ENCODE data around the gene FHIT. TPM values are rescaled to one million over a fixed set of nuclear protein-coding genes. Genes with fewer than 3 reads are reported as not detected.

FHIT gene
- total and polyA plus RNA-seq, 2 of the 4 experiments (the other 2 are of a cell fraction) = 0.07 TPM; not detected in 1

DNA sequence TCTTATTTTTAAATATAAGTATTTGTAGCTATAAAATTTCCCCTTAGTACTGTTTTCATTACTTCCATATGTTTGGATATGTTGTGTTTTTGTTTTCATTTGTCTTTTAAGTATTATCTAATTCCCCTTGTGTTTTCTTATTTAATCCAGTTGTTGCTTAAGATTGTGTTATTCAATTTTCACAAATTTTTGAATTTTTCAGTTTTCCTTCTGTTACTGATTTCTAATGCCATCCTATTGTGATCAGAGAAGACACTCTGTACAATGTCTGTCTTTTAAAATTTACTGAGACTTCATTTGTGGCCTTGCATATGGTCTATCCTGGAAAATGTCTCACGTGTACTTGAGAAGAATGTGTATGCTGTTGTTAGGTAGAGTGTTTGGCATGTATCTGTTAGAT is 1405.9 kb downstream of the FHIT start:
- H3K4me3 ChIP-seq (ENCODE audit: insufficient read depth, low read depth, low read length) = no peak overlapping the region
- H3K56ac ChIP-seq (ENCODE audit: extremely low read depth, insufficient read depth, low read length) = no peak overlapping the region
- no peak overlapping the region for H2AK5ac ChIP-seq (ENCODE audit: low read depth, low read length)
- ChIA-PET POLR2A (ENCODE audit: unreplicated experiment) (no interaction called here), CTCF (no interaction called here)
- H4K20me1 ChIP-seq (ENCODE audit: insufficient read depth, low read length) = no peaks in the 10 kb centered on the region
- H3K4me1 ChIP-seq (ENCODE audit: control insufficient read depth, insufficient read depth, low read length) = no peaks in the 10 kb centered on the region; the same call in 1 of the 2 replicates
- no peak overlapping the region for H3K27ac ChIP-seq (ENCODE audit: insufficient read depth, low read length)
- no peak overlapping the region for H3K9ac ChIP-seq (ENCODE audit: low read depth, low read length)
- H3K4ac ChIP-seq (ENCODE audit: low read depth, low read length) = no peak overlapping the region
- H3K36me3 ChIP-seq (ENCODE audit: control insufficient read depth, insufficient read depth, low read length) = no peaks in the 10 kb centered on the region
- H4K8ac ChIP-seq (ENCODE audit: low read depth in 2 of 2, low read length in 2 of 2) = no peak overlapping the region
- intact Hi-C loops (cut with micrococcal nuclease) = no loop called here
- no peak overlapping the region for H3K18ac ChIP-seq (ENCODE audit: low read depth, low read length)
- H3K14ac ChIP-seq (replicated peaks; ENCODE audit: low read depth, low read length) = no peak overlapping the region
- H2BK120ac ChIP-seq (ENCODE audit: low read depth, low read length) = no peak overlapping the region
- H3K4me2 ChIP-seq (ENCODE audit: low read depth, low read length) = no peak overlapping the region
- H3K27me3 ChIP-seq (ENCODE audit: control insufficient read depth, insufficient read depth, low read length) = no peaks in the 10 kb centered on the region
- WGBS, 2 experiments (ENCODE audit: extremely low coverage in 2 of 2, insufficient read length in 1 of 2) = no CpG with 5 or more reads among the region's 1 CpG
- no peak overlapping the region for H4K91ac ChIP-seq (ENCODE audit: insufficient read depth, low read depth, low read length)
- TF ChIP-seq CTCF (conservative IDR thresholded peaks at IDR 0.05; ENCODE audit: low read depth, low read length) (no peak), CEBPB (IDR thresholded peaks at IDR 0.05; ENCODE audit: low read depth, low read length) (no peak), POLR2A (IDR thresholded peaks at IDR 0.05; ENCODE audit: low read depth, low read length) (no peak), MAFK (IDR thresholded peaks at IDR 0.05; ENCODE audit: low read depth, low read length) (no peak), RCOR1 (IDR thresholded peaks at IDR 0.05; ENCODE audit: insufficient replicate concordance, low read length) (no peak), MXI1 (IDR thresholded peaks at IDR 0.05; ENCODE audit: borderline replicate concordance, low read depth, low read length) (no peak), NFE2L2 (IDR thresholded peaks at IDR 0.05; ENCODE audit: low read depth, low read length) (no peak), MAZ (IDR thresholded peaks at IDR 0.05; ENCODE audit: borderline replicate concordance, low read depth, low read length) (no peak), BHLHE40 (IDR thresholded peaks at IDR 0.05; ENCODE audit: low read depth, low read length) (no peak), RAD21 (IDR thresholded peaks at IDR 0.05; ENCODE audit: low read length) (no peak), RFX5 (IDR thresholded peaks at IDR 0.05; ENCODE audit: low read depth, low read length) (no peak)
- TF ChIP-seq, protein P1, sequence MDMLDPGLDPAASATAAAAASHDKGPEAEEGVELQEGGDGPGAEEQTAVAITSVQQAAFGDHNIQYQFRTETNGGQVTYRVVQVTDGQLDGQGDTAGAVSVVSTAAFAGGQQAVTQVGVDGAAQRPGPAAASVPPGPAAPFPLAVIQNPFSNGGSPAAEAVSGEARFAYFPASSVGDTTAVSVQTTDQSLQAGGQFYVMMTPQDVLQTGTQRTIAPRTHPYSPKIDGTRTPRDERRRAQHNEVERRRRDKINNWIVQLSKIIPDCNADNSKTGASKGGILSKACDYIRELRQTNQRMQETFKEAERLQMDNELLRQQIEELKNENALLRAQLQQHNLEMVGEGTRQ (IDR thresholded peaks at IDR 0.05; ENCODE audit: low read depth, low read length) = no peak
- no peaks in the 10 kb centered on the region for H3K79me1 ChIP-seq (ENCODE audit: low read depth in 1 of 2, low read length in 2 of 2)
- DNase-seq = no peak
- H2BK20ac ChIP-seq (ENCODE audit: low read depth, low read length) = no peak overlapping the region
- in situ Hi-C loops (cut with MboI; ENCODE audit: low sequenced_read_pairs) = no loop called here
- no peak overlapping the region for H2BK15ac ChIP-seq (ENCODE audit: low read depth, low read length)
- BruUV-seq (replicated peaks) = no TSS peak
- ATAC-seq (ENCODE audit: low read depth) = no peak
- H2AFZ ChIP-seq (replicated peaks; ENCODE audit: low read length, poor library complexity) = no peak overlapping the region
- H4K5ac ChIP-seq (ENCODE audit: low read depth, low read length) = no peak overlapping the region
- no peak overlapping the region for H2AK9ac ChIP-seq (replicated peaks; ENCODE audit: low read depth, low read length, poor library complexity)
- H3K9me3 ChIP-seq (ENCODE audit: control insufficient read depth, insufficient read depth, low read length) = no peaks in the 10 kb centered on the region
- no peak overlapping the region for H2BK5ac ChIP-seq (ENCODE audit: low read depth, low read length, poor library complexity, severe bottlenecking)
- no peaks in the 10 kb centered on the region for H3K9me1 ChIP-seq (ENCODE audit: insufficient read depth, low read length)
- dilution Hi-C loops (cut with HindIII; ENCODE audit: low sequenced_read_pairs, unreplicated experiment) = no loop called here
- no peak overlapping the region for H3K23ac ChIP-seq (ENCODE audit: low read depth, low read length)
